C4-2B (cell line): ENCODE results near the gene EEA1.
"Not testable (repeated sequence)": the region's sequence is repeated elsewhere in the genome, so short reads cannot be mapped to it uniquely, and the experiment has no call there.

Experiments used
- H3K27ac ChIP-seq: fragments of 450-650 bp; 2 replicates; pipeline ENCODE4 v1.5.1; 2017
- ZFX ChIP-seq: fragments of 450-650 bp; IDR thresholded peaks from 2 replicates; pipeline ENCODE4 v1.6.1; 2017
- TF ChIP-seq, protein P1 (sequence below): fragments of 450-650 bp; conservative IDR thresholded peaks from 2 replicates; pipeline ENCODE4 v1.5.1; 2017; ENCODE audit warnings: mild to moderate bottlenecking

EEA1 gene

DNA sequence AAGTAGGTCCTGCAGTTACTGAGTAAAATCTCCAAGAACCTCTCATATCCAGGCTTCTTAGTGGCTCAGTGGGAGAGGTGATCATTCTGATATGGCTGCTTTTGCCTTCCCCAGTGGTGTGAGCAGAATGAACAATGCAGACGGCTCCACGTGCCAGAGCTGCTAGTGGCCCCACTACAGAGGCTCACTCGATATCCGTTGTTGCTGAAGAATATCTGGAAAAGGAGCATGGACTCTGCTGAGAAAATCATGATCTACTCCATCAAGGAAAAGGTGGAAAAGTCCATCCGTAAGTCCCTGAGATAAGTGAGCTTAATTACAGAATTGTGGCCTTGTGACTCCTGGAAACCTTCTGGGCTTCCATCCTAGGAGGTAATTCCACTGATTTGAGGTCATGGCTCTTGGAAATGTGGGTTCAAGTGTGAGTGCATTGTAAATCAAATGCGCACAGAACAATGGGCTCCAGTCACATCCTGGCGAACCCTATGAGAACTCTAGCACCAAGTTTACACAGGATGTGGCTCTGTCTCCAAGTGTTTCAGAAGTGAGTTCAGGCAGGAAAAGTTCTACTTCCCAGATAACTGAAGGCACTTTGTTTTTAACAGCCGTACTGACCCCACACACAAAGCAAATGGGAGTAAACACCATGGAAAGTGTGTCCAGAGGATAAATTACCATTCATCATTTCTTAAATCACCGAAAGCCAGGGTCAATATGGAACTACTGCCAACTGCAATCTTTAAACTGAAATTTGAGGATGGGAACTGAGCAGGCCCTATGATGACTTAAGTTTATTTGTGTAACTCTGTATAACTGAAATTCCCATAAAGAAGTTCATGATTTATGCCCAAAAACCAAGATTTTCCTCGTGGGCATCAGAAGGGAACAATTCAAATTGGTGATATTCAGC lies 174.9 kb downstream of the EEA1 start:
- H3K27ac ChIP-seq, result no peak overlapping the region
- TF ChIP-seq, protein P1, sequence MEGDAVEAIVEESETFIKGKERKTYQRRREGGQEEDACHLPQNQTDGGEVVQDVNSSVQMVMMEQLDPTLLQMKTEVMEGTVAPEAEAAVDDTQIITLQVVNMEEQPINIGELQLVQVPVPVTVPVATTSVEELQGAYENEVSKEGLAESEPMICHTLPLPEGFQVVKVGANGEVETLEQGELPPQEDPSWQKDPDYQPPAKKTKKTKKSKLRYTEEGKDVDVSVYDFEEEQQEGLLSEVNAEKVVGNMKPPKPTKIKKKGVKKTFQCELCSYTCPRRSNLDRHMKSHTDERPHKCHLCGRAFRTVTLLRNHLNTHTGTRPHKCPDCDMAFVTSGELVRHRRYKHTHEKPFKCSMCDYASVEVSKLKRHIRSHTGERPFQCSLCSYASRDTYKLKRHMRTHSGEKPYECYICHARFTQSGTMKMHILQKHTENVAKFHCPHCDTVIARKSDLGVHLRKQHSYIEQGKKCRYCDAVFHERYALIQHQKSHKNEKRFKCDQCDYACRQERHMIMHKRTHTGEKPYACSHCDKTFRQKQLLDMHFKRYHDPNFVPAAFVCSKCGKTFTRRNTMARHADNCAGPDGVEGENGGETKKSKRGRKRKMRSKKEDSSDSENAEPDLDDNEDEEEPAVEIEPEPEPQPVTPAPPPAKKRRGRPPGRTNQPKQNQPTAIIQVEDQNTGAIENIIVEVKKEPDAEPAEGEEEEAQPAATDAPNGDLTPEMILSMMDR, result no peak
- no peak for TF ChIP-seq ZFX

DNA sequence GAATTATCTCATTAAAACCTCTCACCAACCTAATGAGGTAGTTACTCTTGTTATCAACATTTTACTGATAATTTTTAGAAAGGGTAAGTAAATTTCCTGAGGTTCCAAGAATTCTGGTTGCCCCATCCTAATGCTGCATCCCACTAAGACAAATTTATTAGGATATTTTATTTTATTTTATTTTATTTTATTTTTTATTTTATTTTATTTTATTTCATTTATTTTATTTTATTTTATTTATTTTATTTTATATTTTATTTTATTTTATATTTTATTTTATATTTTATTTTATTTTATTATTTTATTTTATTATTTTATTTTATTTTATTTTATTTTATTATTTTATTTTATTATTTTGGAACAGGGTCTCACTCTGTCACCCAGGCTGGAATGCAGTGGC lies 179.4 kb downstream of the EEA1 start:
- H3K27ac ChIP-seq, result not testable (repeated sequence)

DNA sequence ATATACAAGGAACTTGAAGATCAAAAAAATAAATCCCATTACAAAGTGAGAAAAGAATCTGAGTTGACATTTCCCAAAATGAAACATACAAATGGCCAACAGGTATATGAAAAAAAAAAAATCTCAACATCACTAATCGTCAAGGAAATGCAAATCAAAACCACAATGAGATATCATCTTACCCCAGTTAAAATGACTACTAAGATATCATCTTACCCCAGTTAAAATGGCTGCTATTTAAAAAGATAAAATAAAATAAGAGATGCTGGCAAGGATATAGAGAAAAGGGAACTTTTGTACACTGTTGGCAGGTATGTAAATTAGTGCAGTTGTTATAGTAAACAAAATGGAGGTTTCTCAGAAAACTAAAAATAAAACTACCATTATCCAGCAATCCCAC lies 181.9 kb downstream of the EEA1 start:
- H3K27ac ChIP-seq, result no peak overlapping the region
- no peak for TF ChIP-seq ZFX
- TF ChIP-seq, protein P1, result no peak

DNA sequence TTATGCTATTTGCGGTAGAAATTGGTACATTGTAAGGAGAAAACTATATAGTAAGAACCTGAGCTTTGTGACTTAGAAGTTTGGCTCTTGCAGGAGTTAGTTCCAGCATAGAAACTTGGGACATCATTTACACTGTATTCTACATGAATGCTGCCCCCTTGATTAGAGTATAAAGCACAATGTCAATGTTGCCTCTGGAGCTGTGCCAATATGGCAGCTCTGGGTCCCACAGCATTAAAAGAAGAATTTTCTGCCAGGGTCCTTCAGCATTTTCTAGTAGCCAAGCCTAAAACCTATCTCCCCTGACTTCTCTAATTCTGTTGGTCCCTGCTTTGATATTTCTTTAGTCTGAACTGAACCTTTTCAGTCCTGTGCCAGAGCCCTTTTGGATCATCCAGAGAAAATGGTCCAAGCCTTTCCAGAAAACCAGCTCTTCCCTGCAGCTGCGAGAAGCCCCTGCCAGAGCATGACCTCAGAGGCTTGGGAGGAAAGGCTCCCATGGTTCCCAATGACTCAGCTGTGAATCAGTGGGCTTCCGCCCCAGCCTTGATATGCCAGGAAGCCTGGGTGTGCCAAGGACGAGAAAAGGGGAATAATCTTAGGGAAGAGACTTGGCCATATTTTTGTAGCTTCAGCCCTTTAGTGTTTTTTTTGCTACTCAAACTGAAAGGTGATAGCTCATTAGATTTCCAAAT lies 183.1 kb downstream of the EEA1 start:
- TF ChIP-seq, protein P1, result no peak
- no peak for TF ChIP-seq ZFX
- no peak overlapping the region for H3K27ac ChIP-seq

DNA sequence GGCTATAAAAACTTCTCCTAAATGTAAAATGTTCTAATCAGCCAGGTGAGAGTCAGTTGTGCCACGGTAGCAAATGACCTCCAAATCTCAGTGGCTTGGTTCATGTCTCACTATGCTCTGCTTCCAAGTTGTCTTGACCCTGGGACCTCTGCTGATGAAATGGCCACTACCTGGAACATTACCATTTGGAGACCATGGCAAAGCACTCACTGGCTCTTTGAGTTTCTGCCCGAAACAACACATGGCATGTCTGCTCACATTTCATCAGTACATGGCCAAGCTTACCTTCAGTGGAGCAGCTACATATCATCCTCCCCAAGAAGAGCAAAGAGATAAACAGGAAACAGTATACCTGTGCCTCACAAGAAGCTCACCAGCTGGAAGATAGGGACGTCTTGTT lies 186.1 kb downstream of the EEA1 start:
- no peak for TF ChIP-seq ZFX
- TF ChIP-seq, protein P1, result no peak
- no peak overlapping the region for H3K27ac ChIP-seq

DNA sequence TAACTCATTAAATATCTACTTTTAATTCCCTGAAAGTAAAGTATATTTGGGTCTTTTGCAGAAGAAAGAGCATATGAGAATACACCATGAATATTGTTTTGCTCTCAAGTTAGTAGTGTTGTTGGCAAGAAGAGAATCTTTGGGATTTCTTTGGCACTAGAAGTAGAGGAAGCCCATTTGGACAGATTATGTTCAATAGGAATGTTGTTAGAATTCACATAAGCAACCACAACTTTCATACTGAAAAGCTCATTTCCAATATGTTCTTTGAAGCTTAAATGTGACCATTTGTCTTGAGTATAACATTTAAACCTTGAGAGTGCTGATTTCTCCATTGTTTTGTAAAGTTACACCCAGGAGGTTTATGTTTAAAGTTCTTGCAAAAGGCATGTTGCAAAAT lies 188.7 kb downstream of the EEA1 start:
- TF ChIP-seq ZFX, result no peak
- TF ChIP-seq, protein P1, result no peak
- no peak overlapping the region for H3K27ac ChIP-seq

DNA sequence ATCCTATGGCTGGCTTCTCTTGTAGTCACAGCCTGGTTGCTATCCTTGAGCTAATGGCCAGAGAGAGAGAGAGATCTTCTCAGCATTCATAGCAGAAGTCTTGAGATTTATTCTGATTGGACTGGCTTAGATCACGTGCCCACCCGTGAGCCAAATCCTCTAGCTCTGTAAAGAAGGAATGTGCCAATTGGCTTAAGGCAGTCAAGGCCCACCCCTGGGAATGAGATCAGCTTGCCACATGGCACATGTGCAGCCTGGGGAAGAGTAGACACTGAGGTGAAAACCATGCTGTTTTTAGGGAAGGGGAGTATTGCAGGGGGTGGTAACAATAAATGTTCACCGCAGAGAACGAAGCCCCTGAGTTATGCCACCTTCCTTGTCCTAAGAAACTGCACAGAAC lies 190.0 kb downstream of the EEA1 start:
- TF ChIP-seq, protein P1, result no peak
- no peak for TF ChIP-seq ZFX
- H3K27ac ChIP-seq, result no peak overlapping the region
